Measurements from ENCODE around the gene ST8SIA6.

GRCh38 chr10:17483079-17483478, 28.7 kb upstream of the ST8SIA6 start:
- TF ChIP-seq, protein P1, sequence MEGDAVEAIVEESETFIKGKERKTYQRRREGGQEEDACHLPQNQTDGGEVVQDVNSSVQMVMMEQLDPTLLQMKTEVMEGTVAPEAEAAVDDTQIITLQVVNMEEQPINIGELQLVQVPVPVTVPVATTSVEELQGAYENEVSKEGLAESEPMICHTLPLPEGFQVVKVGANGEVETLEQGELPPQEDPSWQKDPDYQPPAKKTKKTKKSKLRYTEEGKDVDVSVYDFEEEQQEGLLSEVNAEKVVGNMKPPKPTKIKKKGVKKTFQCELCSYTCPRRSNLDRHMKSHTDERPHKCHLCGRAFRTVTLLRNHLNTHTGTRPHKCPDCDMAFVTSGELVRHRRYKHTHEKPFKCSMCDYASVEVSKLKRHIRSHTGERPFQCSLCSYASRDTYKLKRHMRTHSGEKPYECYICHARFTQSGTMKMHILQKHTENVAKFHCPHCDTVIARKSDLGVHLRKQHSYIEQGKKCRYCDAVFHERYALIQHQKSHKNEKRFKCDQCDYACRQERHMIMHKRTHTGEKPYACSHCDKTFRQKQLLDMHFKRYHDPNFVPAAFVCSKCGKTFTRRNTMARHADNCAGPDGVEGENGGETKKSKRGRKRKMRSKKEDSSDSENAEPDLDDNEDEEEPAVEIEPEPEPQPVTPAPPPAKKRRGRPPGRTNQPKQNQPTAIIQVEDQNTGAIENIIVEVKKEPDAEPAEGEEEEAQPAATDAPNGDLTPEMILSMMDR (conservative IDR thresholded peaks at IDR 0.05; ENCODE audit: low read depth, low read length): no peak
- TF ChIP-seq EZH2 (IDR thresholded peaks at IDR 0.05; ENCODE audit: low read length, unreplicated experiment) (no peak), EZH2phosphoT487 (IDR thresholded peaks at IDR 0.05; ENCODE audit: borderline replicate concordance, low read length) (no peak)
